Activated T-helper 1 cell treated with anti-CD3 and anti-CD28 coated beads, Interleukin-12 subunit alpha, Interleukin-12 subunit beta, Interleukin-2, Interleukin-4 antibody, amounts not matched to agents 30 ng/mL and 10 ng/mL and 1 ng/mL, durations not matched to agents 14 hours and 24 hours and 36 hours (primary cell): ENCODE data around the gene DCAF4L1. TPM values are rescaled to one million over a fixed set of nuclear protein-coding genes. Genes with fewer than 3 reads are reported as not detected.
A peak's percentile ranks its signal among the peaks of the same experiment; 100 is the strongest.

Experiments
- DNase-seq: peaks from one replicate; pipeline ENCODE4 v3.0.0; 2021; ENCODE audit warnings: low spot score
- H3K27ac Mint-ChIP-seq: one replicate; pipeline ENCODE4 v1.8.0; 2021; ENCODE audit warnings: mild to moderate bottlenecking, mixed read lengths
- H3K27me3 Mint-ChIP-seq: one replicate; pipeline ENCODE4 v1.8.0; 2022; ENCODE audit warnings: mild to moderate bottlenecking, moderate library complexity, mixed read lengths; ENCODE audit not compliant: insufficient read depth
- H3K36me3 Mint-ChIP-seq: one replicate; pipeline ENCODE4 v1.8.0; 2021; ENCODE audit warnings: low read depth, mixed read lengths
- H3K4me1 Mint-ChIP-seq: one replicate; pipeline ENCODE4 v1.8.0; 2021; ENCODE audit warnings: low read depth, mixed read lengths
- H3K4me3 Mint-ChIP-seq: one replicate; pipeline ENCODE4 v1.8.0; 2021; ENCODE audit warnings: mild to moderate bottlenecking, moderate library complexity, mixed read lengths
- H3K9me3 Mint-ChIP-seq: one replicate; pipeline ENCODE4 v1.8.0; 2021; ENCODE audit warnings: mixed read lengths
- intact Hi-C: fragments of 100-400 bp; cut with micrococcal nuclease; formaldehyde crosslinking; loops from one replicate; pipeline ENCODE4 v1.15.1; 2024
- total RNA-seq: library from RNA; stranded (reverse); gene quantifications from 2 replicates; pipeline ENCODE4 v1.2.3, GENCODE V29; 2022

DCAF4L1 gene
- total RNA-seq, 1 donor from 2014 or later = 0.31 TPM

DNA sequence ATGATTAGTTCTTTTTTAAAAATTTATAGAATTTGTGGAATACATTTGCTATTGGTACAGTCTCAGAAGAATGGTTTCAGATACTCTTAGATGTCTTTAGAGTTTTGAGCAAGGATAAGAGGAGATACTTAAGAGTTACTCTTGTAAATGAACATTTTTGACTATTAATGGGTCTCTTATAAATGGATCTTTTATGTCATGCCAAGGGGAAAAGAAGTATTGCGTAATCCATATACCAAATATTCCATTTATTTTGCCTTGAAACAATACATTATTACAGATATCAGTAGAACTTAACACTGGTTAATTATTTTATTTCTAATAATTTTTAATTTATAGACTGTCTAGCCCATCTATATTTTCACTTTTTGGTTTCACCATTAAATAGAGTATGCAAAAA, 17.2 kb upstream of the DCAF4L1 start:
- no peak overlapping the region for H3K4me3 Mint-ChIP-seq
- peaks cover 6% of the 10 kb centered on the region for H3K36me3 Mint-ChIP-seq
- H3K27me3 Mint-ChIP-seq = no peaks in the 10 kb centered on the region
- intact Hi-C loops = no loop called here
- H3K27ac Mint-ChIP-seq = no peak overlapping the region
- DNase-seq = no peak
- H3K9me3 Mint-ChIP-seq = peaks cover 9% of the 10 kb centered on the region
- H3K4me1 Mint-ChIP-seq = no peaks in the 10 kb centered on the region

DNA sequence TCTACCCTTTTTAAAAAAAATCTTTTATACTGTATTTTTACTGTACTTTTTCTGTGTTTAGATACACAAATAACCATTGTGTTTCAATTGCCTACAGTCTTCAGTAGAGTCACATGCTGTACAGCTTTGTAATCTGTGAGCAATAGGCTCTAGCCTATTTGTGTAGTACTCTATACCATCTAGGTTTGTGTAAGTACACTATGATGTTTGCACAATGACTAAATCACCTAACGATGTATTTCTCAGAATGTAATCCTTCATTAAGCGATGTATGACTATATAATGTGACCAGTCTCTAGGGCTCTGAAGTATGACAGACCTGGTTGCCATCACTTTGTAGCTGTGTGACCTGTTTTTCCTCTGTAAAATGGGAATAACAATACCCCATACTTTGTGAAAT, 14.2 kb upstream of the DCAF4L1 start:
- no peak overlapping the region for H3K27ac Mint-ChIP-seq
- H3K4me3 Mint-ChIP-seq = no peak overlapping the region
- intact Hi-C loops = no loop called here
- no peak for DNase-seq
- H3K9me3 Mint-ChIP-seq = peaks cover 11% of the 10 kb centered on the region
- H3K4me1 Mint-ChIP-seq = no peaks in the 10 kb centered on the region
- H3K36me3 Mint-ChIP-seq = peaks cover 3% of the 10 kb centered on the region
- H3K27me3 Mint-ChIP-seq = no peaks in the 10 kb centered on the region

DNA sequence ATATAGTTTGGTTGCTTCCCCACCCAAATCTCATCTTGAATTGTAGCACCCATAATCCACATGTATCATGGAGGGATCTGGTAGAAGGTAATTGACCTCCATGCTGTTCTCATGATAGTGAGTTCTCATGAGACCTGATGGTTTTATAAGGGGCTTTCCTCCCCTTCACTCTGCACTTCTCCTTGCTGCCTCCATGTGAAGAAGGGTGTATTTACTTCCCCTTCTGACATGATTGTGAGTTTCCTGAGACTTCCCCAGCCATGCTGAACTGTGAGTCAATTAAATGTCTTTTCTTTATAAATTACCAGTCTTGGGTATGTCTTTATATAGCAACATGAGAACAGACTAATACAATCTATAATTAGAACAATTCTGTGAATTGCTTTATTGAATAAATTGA, 11.9 kb upstream of the DCAF4L1 start:
- H3K4me3 Mint-ChIP-seq = no peak overlapping the region
- peaks cover 11% of the 10 kb centered on the region for H3K9me3 Mint-ChIP-seq
- intact Hi-C loops = no loop called here
- H3K27ac Mint-ChIP-seq = no peak overlapping the region
- no peak for DNase-seq
- H3K36me3 Mint-ChIP-seq = peaks cover 3% of the 10 kb centered on the region
- no peaks in the 10 kb centered on the region for H3K27me3 Mint-ChIP-seq
- no peaks in the 10 kb centered on the region for H3K4me1 Mint-ChIP-seq

DNA sequence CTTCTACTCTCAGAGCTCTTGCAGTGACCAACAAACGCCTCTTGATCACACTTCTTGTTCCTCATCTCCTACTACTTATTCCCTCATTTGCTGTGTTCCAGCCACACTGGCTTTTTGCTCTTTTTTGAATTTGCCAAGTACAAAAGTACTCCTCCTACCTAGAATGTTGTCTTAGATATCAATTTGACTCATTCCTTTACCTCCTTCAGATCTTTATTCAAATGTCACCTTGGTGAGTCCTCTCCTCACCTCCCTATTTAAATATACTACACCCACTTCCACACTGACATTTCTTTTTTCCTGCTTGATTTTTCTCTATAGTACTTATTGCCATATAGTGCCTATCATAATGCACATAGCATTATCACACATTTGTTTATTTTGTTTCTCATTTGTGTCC, 6.2 kb upstream of the DCAF4L1 start:
- Mint-ChIP-seq H3K4me3 (no peak overlapping the region), H3K27ac (no peak overlapping the region), H3K9me3 (no peaks in the 10 kb centered on the region), H3K4me1 (peaks cover 7% of the 10 kb centered on the region), H3K27me3 (peaks cover 4% of the 10 kb centered on the region), H3K36me3 (no peaks in the 10 kb centered on the region)
- DNase-seq = no peak
- intact Hi-C loops = no loop called here

DNA sequence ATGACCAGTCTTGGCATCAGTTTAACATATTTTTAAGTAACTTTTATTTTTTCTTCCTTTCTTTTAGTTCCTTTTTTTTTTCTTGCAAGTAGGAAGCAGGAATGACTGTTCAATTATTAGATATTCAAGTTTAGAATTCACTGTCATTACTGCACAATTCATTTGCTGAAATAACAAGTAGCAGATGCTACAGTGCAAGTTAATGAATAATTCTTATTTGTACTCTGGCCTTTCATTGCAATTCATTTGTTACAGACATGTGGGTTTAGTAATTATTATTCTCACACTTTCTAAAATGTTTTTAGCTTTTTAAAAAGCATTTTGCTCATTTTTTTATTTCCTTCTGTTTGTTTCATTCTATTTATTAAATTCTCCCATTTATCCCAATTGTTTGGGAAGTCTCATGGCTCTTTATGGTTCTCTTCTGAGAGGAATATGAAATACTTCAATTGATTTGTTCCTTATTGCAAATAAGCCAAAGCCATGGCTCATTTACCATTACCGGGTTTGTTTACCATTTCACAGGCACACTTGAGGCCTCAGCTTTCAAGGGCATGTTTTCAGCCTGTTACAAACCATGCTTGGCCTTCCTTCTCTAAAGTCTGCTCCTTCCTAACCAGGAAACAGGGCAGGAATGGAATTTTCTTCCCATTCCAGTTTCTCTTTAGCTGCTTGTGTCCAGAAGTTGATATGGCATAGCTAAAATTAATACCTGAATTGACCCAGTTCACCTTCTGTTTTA, 4.6 kb upstream of the DCAF4L1 start:
- no peak overlapping the region for H3K27ac Mint-ChIP-seq
- H3K27me3 Mint-ChIP-seq = peaks cover 4% of the 10 kb centered on the region

DNA sequence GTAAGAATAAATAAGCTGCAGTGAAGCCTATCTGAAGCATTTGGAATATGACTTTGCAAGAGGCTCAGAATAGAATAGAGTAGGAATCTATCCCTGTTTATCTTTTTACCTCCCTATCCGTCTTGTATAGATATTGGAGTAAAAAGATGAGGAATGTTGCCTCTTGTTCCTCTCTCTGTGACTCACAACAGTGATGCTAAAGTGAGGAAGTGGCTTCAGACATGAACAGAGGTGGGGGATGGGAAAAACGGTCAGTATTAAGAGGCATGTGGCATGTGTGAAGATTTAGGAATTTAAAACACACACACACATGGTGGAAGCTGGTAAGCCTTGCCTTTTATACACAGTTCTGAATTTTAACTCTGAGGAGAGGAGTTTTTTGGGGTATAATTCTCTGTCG, 3.8 kb upstream of the DCAF4L1 start:
- intact Hi-C loops = no loop called here
- Mint-ChIP-seq H3K4me3 (no peak overlapping the region), H3K9me3 (no peaks in the 10 kb centered on the region), H3K27ac (no peak overlapping the region), H3K27me3 (peaks cover 4% of the 10 kb centered on the region), H3K36me3 (no peaks in the 10 kb centered on the region), H3K4me1 (peaks cover 7% of the 10 kb centered on the region)
- no peak for DNase-seq

More for the DNA sequence above, 4.6 kb upstream of the DCAF4L1 start:
- DNase-seq = no peak
- Mint-ChIP-seq H3K4me1 (peaks cover 7% of the 10 kb centered on the region), H3K36me3 (no peaks in the 10 kb centered on the region), H3K4me3 (no peak overlapping the region), H3K9me3 (no peaks in the 10 kb centered on the region)
- intact Hi-C loops = no loop called here

DNA sequence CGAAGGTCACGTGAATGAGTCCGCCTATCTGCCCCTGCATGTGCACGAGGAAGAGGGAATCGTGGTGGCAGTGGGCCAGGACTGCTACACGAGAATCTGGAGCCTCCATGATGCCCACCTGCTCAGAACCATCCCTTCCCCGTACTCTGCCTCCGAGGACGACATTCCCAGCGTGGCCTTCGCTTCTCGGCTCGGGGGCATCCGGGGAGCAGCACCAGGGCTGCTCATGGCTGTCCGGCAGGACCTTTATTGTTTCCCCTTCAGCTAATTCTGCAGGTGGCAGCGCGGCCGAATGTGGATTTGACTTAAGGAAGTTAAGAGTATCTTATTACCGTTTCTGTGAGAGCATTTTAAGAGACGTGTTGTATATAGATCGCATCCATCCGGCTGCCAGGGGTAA, 1.2 kb downstream of the DCAF4L1 start:
- no peaks in the 10 kb centered on the region for H3K4me1 Mint-ChIP-seq
- peaks cover 4% of the 10 kb centered on the region for H3K27me3 Mint-ChIP-seq
- intact Hi-C loops = no loop called here
- no peaks in the 10 kb centered on the region for H3K9me3 Mint-ChIP-seq
- no peak for DNase-seq
- no peaks in the 10 kb centered on the region for H3K36me3 Mint-ChIP-seq
- no peak overlapping the region for H3K27ac Mint-ChIP-seq
- H3K4me3 Mint-ChIP-seq = no peak overlapping the region

DNA sequence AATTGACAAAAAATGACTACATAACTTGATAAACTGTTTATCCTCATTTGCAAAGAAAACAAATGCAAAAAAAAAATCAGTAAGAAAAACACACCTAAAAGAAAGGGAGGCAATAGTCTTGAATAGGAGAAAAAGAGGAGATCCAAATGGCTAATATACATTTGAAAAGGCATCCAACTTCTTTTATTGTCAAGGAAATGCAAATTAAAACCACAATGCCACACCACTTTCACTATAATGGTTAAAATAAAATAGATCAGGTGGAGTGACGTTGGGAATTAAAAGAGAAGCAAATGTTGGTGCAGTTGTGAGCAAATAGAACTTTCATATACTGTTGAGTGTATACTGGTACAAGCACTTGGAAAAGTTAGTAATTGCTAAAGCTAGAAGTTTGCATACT, 3.6 kb downstream of the DCAF4L1 start:
- no peaks in the 10 kb centered on the region for H3K27me3 Mint-ChIP-seq
- H3K9me3 Mint-ChIP-seq = no peaks in the 10 kb centered on the region
- intact Hi-C loops = no loop called here
- no peaks in the 10 kb centered on the region for H3K36me3 Mint-ChIP-seq
- DNase-seq = no peak
- H3K27ac Mint-ChIP-seq = no peak overlapping the region
- H3K4me3 Mint-ChIP-seq = no peak overlapping the region
- H3K4me1 Mint-ChIP-seq = peaks cover 12% of the 10 kb centered on the region

DNA sequence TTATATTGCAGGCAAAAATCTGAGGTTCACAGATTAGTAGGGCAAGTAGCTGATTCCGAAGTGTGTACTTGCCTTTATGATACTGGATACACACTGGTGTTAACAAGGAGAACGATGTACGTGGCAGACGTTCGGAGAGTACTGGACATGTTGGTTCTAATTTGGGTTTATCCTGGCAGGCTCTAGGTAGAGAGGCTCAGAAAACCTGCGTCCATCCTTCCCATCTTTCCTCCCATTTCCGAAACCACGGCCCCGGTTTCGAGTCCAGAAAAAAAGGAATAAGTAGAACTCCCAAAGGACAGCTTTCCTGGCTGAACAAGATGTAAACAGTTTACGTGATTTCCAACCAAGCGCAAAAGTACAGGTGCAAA, 8.4 kb downstream of the DCAF4L1 start:
- Mint-ChIP-seq H3K4me3 (peak overlapping the region; percentile 99), H3K9me3 (no peaks in the 10 kb centered on the region), H3K27ac (peak overlapping the region; percentile 92), H3K27me3 (no peaks in the 10 kb centered on the region), H3K4me1 (peaks cover 28% of the 10 kb centered on the region), H3K36me3 (peaks cover 3% of the 10 kb centered on the region)
- peak; percentile 2 for DNase-seq
- intact Hi-C loops = loop anchor here (1.0 to 5.0 kb wide), 3 partner anchors 33 to 667 kb away; partner anchors contain the start of genes ATP8A1 and TMEM33

DNA sequence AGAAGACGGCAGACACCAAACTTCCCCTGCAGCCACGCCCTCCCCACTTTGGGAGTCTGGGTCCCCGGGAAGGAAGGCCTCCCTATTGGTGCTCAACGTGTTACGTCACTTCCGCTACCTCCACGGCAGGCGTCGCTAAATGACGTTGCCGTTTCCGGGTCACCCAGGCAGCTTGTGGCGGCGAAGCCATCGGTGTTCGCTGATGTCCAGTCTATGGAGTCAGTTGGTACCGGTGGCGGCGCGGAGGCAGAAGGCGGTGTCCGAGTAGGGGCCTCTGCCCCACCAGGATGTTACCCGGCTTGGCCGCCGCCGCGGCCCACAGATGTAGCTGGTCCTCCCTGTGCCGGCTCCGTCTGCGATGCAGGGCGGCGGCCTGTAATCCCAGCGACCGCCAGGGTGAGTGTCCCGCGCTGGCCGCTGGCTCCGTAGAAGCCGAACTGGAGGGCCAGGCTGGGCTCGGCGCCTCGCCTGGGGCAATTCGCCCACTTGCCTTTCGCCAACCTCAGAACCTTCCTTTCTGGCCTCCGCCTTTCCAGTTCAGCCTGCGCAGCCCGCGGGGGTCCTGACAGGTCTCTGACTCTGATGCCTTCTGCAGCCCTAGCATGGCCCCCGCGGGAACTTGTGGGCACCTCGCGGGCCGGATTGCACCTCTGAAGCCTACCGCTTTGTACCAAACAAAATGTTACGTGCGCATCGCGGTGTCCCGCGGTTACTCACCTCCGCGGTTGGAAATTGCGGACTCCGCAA, 9.0 kb downstream of the DCAF4L1 start, which contains the start of gene SLC30A9:
TSS of gene SLC30A9 (plus strand) at position 166 of the 747 bp plus-strand sequence. CDS start at position 288, 122 bp downstream.
- H3K9me3 Mint-ChIP-seq = no peaks in the 10 kb centered on the region
- peaks cover 28% of the 10 kb centered on the region for H3K4me1 Mint-ChIP-seq
- peak; percentile 91 for DNase-seq
- H3K36me3 Mint-ChIP-seq = peaks cover 6% of the 10 kb centered on the region
- peak within 1 kb of the TSS; percentile 92 for H3K27ac Mint-ChIP-seq
- no peaks in the 10 kb centered on the region for H3K27me3 Mint-ChIP-seq
- intact Hi-C loops = loop anchor here (1.0 to 5.0 kb wide), 3 partner anchors 34 to 667 kb away; partner anchors contain the start of genes ATP8A1 and TMEM33
- peak within 1 kb of the TSS; percentile 99 for H3K4me3 Mint-ChIP-seq

DNA sequence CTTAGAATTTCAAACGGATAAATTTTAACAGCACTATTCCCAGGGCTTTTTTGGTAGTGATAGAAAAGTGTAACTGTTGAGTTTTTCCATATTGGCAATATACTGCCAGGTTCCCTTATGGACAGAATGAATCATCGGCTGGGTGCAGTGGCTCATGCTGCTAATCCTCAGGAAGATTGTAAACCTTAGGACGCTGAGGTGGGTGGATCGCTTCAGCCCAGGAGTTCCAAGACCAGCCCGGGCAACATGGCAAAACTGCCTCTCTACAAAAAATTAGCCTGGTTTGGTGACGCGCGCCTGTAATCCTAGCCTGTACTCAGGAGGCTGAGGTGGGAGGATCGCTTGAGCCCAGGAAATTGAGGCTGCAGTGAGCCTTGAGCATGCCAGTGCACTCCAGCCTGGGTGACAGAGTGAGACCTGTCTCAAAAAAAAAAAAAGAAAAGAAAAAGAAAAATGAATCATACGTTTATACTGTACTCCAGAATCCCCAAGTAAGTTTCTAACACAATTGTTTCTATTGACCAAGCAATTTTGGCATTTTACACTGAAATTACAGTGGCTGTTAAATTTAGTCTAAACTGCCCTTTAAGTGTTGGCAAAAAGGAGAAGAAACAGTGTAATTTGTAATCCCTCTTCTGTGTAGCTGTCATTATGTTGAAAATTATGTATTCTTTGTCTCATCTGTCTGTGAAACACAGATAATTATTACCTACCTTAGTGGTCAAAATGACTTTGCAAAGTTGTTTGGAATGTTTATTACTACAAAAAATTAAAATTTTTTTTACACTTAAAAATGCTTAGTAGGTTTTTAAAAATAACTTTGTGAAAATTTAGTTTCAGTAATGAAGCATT, 10.6 kb downstream of the DCAF4L1 start:
- Mint-ChIP-seq H3K27me3 (no peaks in the 10 kb centered on the region), H3K9me3 (no peaks in the 10 kb centered on the region), H3K4me3 (peak overlapping the region; percentile 99), H3K27ac (no peak overlapping the region), H3K4me1 (peaks cover 28% of the 10 kb centered on the region), H3K36me3 (peaks cover 6% of the 10 kb centered on the region)
- intact Hi-C loops = loop anchor here (2.0 to 5.0 kb wide), 2 partner anchors 35 to 665 kb away; partner anchors contain the start of gene ATP8A1
- DNase-seq = no peak

DNA sequence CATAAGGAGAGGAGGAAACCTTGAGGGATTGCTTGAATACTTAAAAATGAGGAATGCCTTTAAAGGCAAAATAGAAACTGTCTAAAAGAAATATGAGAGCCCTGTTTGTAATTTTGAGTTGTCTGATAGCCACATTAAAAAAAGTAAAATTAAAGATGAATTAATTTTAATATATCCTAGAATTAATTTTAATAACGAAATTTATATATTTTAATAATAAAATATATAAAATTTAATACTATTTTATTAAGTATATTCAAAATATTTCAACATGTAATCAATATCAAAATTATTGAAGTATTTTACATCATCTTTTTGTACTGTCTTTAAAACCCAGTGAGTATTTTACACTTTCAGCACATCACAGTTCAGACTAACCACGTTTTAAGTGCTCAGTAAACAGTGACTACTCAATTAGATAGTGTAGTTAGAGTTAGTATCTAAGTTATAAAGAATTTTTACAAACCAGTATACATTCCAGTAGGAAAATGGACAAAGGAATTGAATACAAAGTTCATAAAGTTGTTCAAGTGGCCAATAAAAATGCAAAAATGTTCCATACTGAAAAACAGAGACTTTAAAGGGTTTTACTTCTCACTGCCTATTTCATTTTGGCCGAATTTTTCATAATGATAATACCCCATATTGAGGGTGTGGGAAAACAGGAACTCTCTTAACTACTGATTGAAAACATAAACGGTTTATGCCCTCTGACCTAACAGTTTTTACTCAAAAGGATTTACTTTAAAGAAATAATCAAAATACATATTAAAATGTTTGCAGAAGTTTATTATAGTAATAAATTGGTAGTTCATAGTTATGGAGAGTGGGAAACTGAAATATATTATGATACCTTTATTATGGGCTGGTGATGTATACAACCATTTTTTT, 11.7 kb downstream of the DCAF4L1 start:
- H3K4me1 Mint-ChIP-seq = peaks cover 33% of the 10 kb centered on the region
- H3K36me3 Mint-ChIP-seq = peaks cover 10% of the 10 kb centered on the region
- H3K27me3 Mint-ChIP-seq = no peaks in the 10 kb centered on the region
- no peaks in the 10 kb centered on the region for H3K9me3 Mint-ChIP-seq
- H3K4me3 Mint-ChIP-seq = no peak overlapping the region
- no peak overlapping the region for H3K27ac Mint-ChIP-seq
- intact Hi-C loops = loop anchor here (5.0 kb wide), 1 partner anchor 664 kb away; the partner anchor contains the start of gene ATP8A1
- no peak for DNase-seq
